NCI-H146 (cell line): ENCODE data around the gene HCAR2.
"Not testable (repeated sequence)": the region's sequence is repeated elsewhere in the genome, so short reads cannot be mapped to it uniquely, and the experiment has no call there.

Experiments
- DNase-seq: peaks from one replicate; lab custom pipeline; 2025; lab: John Stamatoyannopoulos, UW

The HCAR2 gene

GRCh38 chr12:122716658-122717057 is 13.5 kb upstream of the HCAR2 start, which contains the start of gene HCAR3:
TSS of gene HCAR3 (minus strand) at chr12:122716811. CDS start at chr12:122716737, 74 bp downstream.
- not testable (repeated sequence) for DNase-seq

DNA sequence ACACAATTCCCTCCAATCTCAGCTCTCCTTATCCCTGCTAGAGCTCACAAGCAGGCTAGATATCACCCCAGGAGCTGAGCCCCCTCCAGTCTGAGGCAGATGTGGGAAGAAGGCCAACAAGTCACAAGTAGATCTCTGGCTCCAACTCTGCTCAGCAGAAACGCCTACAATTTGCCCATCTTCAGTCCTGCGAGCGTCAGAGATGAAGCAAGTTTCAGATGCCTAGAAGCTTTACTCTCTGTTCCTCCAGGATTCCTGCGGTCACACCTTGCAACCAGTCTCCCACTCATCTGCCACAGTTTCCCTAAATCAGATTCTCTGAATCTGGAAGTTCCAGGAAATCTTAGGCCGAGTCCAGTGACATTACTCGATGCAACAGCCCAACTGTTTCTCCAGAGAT is 12.1 kb upstream of the HCAR2 start:
- DNase-seq, result not testable (repeated sequence)

DNA sequence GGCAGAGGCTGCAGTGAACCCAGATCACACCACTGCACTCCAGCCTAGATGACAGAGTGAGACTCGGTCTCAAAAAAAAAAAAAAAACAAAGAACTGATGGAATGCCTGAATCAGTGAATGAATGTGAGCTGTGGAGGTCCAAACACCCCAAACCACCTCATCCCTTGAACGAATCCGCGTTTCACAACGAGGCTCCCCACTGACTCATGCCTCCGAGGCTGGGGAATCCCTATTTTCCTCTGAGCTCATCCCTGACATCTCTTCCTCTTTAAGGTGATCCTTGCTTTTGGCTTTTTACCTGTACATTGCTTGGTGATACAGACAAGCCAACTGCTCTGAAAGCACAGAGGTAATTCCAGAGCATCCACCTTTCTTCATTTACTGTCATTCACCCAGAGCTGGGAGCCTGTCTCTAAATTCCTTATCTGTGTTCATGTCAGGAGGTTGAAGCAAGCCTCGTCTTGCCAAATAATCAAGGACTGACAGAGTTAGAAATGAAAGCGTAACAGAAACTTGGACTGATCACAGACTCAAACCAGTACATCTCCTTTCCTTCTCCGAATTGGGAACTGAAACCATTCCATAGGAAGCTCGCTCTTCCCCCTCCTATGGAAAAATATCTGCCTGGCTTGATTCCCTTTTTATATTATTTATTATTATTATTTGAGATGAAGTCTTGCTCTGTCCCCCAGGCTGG is 10.5 kb upstream of the HCAR2 start:
- not testable (repeated sequence) for DNase-seq

GRCh38 chr12:122711266-122711665 is 8.1 kb upstream of the HCAR2 start:
- DNase-seq, result not testable (repeated sequence)

- DNase-seq, result not testable (repeated sequence)
Observed at GRCh38 chr12:122710341-122710740, 7.2 kb upstream of the HCAR2 start.

- not testable (repeated sequence) for DNase-seq
Observed at GRCh38 chr12:122709287-122709686, 6.1 kb upstream of the HCAR2 start.

- DNase-seq, result not testable (repeated sequence)
Observed at GRCh38 chr12:122703841-122704240, 684 bp upstream of the HCAR2 start.

GRCh38 chr12:122701481-122701880 is 1.7 kb downstream of the HCAR2 start:
- not testable (repeated sequence) for DNase-seq

DNA sequence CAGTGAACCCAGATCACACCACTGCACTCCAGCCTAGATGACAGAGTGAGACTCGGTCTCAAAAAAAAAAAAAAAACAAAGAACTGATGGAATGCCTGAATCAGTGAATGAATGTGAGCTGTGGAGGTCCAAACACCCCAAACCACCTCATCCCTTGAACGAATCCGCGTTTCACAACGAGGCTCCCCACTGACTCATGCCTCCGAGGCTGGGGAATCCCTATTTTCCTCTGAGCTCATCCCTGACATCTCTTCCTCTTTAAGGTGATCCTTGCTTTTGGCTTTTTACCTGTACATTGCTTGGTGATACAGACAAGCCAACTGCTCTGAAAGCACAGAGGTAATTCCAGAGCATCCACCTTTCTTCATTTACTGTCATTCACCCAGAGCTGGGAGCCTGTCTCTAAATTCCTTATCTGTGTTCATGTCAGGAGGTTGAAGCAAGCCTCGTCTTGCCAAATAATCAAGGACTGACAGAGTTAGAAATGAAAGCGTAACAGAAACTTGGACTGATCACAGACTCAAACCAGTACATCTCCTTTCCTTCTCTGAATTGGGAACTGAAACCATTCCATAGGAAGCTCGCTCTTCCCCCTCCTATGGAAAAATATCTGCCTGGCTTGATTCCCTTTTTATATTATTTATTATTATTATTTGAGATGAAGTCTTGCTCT is 3.0 kb downstream of the HCAR2 start:
- not testable (repeated sequence) for DNase-seq

- DNase-seq, result not testable (repeated sequence)
Observed at GRCh38 chr12:122696922-122697321, 6.2 kb downstream of the HCAR2 start.

DNA sequence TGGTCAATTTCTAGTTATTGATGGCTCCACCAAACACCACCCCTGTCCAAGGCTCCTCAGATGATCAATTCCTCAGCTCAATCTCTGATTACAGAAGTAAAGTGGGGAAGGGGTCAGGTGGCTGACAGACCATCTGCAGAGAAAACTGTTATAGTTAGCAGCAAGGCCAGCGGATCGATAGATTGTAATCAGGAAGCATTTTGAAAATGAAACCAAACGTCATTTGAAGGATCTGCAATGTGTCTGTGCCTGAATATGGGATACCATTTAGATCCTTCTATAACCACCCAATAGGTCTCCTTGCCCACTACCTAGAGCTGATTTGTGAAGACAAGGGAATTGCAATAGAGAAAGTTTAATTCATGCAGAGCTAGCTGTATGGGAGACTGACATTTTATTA is 11.6 kb downstream of the HCAR2 start:
- no peak for DNase-seq

DNA sequence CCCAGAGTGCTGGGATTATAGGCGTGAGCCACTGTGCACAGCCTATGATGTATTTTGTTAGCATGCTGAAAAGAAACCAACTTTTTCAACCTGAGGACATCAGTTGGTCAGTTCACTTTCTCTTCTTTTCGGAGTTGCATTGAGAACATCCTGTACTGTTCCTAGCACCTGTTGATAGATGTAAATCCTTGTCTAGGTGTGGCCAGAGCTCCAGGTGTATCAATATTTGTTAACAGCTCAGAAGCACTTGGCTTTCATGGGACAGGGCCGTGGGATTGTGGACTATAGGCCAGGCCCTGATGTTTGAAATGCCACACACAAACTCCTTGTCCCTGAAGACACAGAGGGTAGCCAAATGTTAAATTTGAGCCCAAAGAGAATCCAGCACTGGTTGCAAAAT is 14.9 kb downstream of the HCAR2 start:
- peak; percentile 25 for DNase-seq

DNA sequence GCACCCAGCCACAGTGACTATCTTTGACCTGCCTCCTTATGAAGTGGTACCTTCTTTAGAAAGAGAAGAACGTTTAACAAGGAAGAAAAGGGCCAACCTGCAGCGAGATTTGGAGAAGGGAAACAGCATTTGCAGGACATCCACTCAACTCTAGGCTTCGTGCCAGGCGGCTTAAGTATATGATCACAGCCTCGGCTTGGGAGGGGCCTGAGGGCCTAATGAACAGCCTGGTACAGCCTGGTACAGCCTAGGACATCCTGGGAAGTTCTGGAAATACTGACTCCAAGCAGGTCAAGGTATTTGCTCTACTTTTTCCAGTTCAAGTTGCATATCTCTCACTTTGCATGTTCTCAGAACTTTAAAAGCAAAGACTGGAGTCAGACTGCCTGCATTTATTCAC is 16.1 kb downstream of the HCAR2 start:
- DNase-seq, result no peak

GRCh38 chr12:122686538-122686937 is 16.6 kb downstream of the HCAR2 start:
- no peak for DNase-seq

- DNase-seq, result peak; percentile 56
Observed at GRCh38 chr12:122684297-122684813, 18.8 kb downstream of the HCAR2 start.

DNA sequence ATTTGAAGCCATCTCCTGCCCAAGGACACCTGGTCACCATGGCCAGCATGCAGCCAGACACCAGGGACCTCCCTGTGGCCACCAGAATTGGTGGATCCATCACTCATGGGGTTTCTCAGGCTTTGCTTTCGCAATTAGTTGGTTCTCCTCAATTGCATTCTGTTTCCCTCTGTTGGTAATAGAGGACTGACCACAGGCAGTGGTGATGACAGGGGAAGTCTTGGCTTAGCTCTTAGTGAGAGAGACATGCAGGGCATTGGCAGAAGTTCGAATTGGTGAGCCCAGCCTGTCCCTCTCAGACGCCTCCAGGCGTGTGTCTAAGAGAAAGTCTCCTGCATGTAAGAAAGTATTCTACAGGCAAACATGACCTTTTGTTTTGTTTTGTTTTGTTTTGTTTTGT is 21.3 kb downstream of the HCAR2 start:
- DNase-seq, result no peak

GRCh38 chr12:122680989-122681388 is 22.2 kb downstream of the HCAR2 start:
- DNase-seq, result not testable (repeated sequence)

DNA sequence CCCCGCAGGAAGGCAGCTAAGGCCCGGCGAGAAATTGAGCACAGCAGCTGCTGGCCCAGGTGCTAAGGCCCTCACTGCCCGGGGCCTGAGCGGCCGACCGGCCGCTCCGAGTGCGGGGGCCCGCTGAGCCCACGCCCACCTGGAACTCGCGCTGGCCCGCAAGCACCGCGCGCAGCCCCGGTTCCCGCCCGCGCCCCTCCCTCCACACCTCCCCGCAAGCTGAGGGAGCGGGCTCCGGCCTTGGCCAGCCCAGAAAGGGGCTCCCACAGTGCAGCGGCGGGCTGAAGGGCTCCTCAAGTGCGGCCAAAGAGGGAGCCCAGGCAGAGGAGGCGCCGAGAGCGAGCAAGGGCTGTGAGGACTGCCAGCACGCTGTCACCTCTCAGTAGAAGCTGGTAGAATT is 26.4 kb downstream of the HCAR2 start:
- DNase-seq, result not testable (repeated sequence)

DNA sequence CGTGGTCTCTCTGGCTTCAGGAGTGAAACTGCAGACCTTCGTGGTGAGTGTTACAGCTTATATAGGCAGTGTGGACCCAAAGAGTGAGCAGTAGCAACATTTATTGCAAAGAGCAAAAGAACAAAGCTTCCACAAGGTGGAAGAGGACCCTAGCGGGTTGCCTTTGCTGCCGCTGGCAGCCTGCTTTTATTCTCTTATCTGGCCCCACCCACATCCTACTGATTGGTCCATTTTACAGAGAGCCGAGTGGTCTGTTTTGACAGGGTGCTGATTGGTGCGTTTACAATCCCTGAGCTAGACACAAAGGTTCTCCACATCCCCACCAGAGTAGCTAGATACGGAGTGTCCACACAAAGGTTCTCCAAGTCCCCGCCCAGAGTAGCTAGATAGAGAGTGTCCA is 27.1 kb downstream of the HCAR2 start:
- DNase-seq, result not testable (repeated sequence)

- no peak for DNase-seq
Observed at GRCh38 chr12:122672515-122672914, 30.6 kb downstream of the HCAR2 start.

DNA sequence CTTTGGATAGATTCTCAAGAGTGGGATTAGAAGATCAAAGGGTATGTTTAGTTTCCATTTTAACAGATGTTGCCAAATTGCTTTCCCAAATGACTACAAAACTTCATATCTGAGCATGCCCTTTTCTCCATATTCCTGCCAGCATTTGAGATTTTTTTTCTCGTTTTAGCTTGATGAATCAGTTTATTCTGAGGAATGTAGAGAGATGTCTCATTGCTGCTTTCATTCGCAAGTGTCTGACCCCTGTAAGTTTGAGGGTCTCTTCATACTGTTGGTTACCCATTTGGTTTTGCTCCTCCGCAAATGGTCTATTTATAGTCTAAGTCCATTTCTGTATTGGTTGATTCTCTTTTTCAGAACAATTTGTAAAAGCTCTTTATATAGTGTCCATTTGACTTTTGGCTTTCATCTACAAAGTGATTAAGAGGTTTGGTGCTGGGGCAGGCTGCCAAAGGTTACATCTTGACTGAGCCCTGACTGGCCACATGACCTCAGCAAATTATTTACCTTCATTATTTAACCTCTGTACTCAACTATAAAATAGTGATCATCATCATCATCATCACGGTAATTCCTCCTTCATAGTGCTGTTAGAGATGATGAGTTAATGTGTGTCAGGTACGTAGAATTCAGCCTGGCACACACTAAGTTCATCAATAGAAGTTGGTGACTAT is 33.6 kb downstream of the HCAR2 start:
- no peak for DNase-seq

- DNase-seq, result no peak
Observed at GRCh38 chr12:122668268-122668667, 34.9 kb downstream of the HCAR2 start.

- DNase-seq, result no peak
Observed at GRCh38 chr12:122665759-122666158, 37.4 kb downstream of the HCAR2 start.
